ACC112 (cell line): ENCODE data around the gene SHF.
"Not testable (repeated sequence)": the region's sequence is repeated elsewhere in the genome, so short reads cannot be mapped to it uniquely, and the experiment has no call there.

ENCODE experiments used
- H2AFZ ChIP-seq: fragments of 200-600 bp; sonication (generic); one replicate; pipeline ENCODE4 v1.6.0; 2017; ENCODE audit warnings: antibody characterized with exemption, low read length; ENCODE audit not compliant: unreplicated experiment
- H3K27ac ChIP-seq: fragments of 200-600 bp; sonication (generic); 2 replicates; pipeline ENCODE4 v1.5.1; 2014; ENCODE audit warnings: low read depth, mild to moderate bottlenecking, antibody characterized with exemption, low read length, moderate library complexity
- H3K27me3 ChIP-seq: fragments of 200-600 bp; sonication (generic); 2 replicates; pipeline ENCODE4 v1.6.1; 2014; ENCODE audit warnings: mild to moderate bottlenecking, antibody characterized with exemption, low read length, moderate library complexity, mixed read lengths; ENCODE audit not compliant: insufficient read depth
- H3K36me3 ChIP-seq: fragments of 200-600 bp; sonication (generic); 2 replicates; pipeline ENCODE4 v1.6.1; 2016; ENCODE audit warnings: mild to moderate bottlenecking, antibody characterized with exemption, low read length, moderate library complexity, mixed read lengths; ENCODE audit not compliant: insufficient read depth
- H3K4me1 ChIP-seq: fragments of 200-600 bp; sonication (generic); one replicate; pipeline ENCODE4 v1.6.1; 2016; ENCODE audit warnings: low read length, mixed read lengths; ENCODE audit not compliant: insufficient read depth, unreplicated experiment, control insufficient read depth
- H3K4me3 ChIP-seq: fragments of 200-600 bp; sonication (generic); 2 replicates; pipeline ENCODE4 v1.5.1; 2014; ENCODE audit warnings: mild to moderate bottlenecking, low read depth, low read length
- H3K79me2 ChIP-seq: fragments of 200-600 bp; sonication (generic); one replicate; pipeline ENCODE4 v1.6.0; 2016; ENCODE audit warnings: low read length; ENCODE audit not compliant: control insufficient read depth, unreplicated experiment, insufficient read depth

SHF gene

GRCh38 chr15:45143946-45144345, 43.8 kb downstream of the SHF start:
- no peak overlapping the region for H2AFZ ChIP-seq
- H3K27ac ChIP-seq = no peak overlapping the region
- H3K79me2 ChIP-seq = no peaks in the 10 kb centered on the region
- no peaks in the 10 kb centered on the region for H3K27me3 ChIP-seq
- peaks cover 4% of the 10 kb centered on the region for H3K4me1 ChIP-seq
- no peak overlapping the region for H3K4me3 ChIP-seq
- no peaks in the 10 kb centered on the region for H3K36me3 ChIP-seq

GRCh38 chr15:45143056-45143455, 44.7 kb downstream of the SHF start:
- Histone ChIP-seq H3K4me1 (peaks cover under 1% of the 10 kb centered on the region), H3K36me3 (no peaks in the 10 kb centered on the region), H2AFZ (no peak overlapping the region), H3K27me3 (no peaks in the 10 kb centered on the region), H3K27ac (no peak overlapping the region), H3K4me3 (no peak overlapping the region), H3K79me2 (no peaks in the 10 kb centered on the region)

GRCh38 chr15:45141386-45141785, 46.4 kb downstream of the SHF start:
- Histone ChIP-seq H3K4me3 (no peak overlapping the region), H3K36me3 (no peaks in the 10 kb centered on the region), H3K27me3 (peaks cover 5% of the 10 kb centered on the region), H2AFZ (no peak overlapping the region), H3K79me2 (no peaks in the 10 kb centered on the region), H3K4me1 (no peaks in the 10 kb centered on the region), H3K27ac (no peak overlapping the region)

- no peaks in the 10 kb centered on the region for H3K36me3 ChIP-seq
- no peaks in the 10 kb centered on the region for H3K79me2 ChIP-seq
- no peak overlapping the region for H2AFZ ChIP-seq
- H3K27ac ChIP-seq = no peak overlapping the region
- no peaks in the 10 kb centered on the region for H3K4me1 ChIP-seq
- no peak overlapping the region for H3K4me3 ChIP-seq
- H3K27me3 ChIP-seq = peaks cover 11% of the 10 kb centered on the region
These were observed 47.1 kb downstream of the SHF start for GRCh38 chr15:45140557-45141250.

- H3K4me3 ChIP-seq = no peak overlapping the region
- H2AFZ ChIP-seq = no peak overlapping the region
- H3K36me3 ChIP-seq = no peaks in the 10 kb centered on the region
- H3K4me1 ChIP-seq = no peaks in the 10 kb centered on the region
- no peaks in the 10 kb centered on the region for H3K79me2 ChIP-seq
- peaks cover 18% of the 10 kb centered on the region for H3K27me3 ChIP-seq
- H3K27ac ChIP-seq = no peak overlapping the region
These were observed 48.0 kb downstream of the SHF start for GRCh38 chr15:45139770-45140169.

GRCh38 chr15:45138814-45139765, 48.7 kb downstream of the SHF start:
- H3K79me2 ChIP-seq = no peaks in the 10 kb centered on the region
- H3K36me3 ChIP-seq = no peaks in the 10 kb centered on the region
- no peak overlapping the region for H2AFZ ChIP-seq
- H3K27me3 ChIP-seq = peaks cover 25% of the 10 kb centered on the region
- H3K4me3 ChIP-seq = no peak overlapping the region
- no peak overlapping the region for H3K27ac ChIP-seq
- H3K4me1 ChIP-seq = no peaks in the 10 kb centered on the region

- H2AFZ ChIP-seq = no peak overlapping the region
- no peak overlapping the region for H3K4me3 ChIP-seq
- H3K36me3 ChIP-seq = no peaks in the 10 kb centered on the region
- no peak overlapping the region for H3K27ac ChIP-seq
- no peaks in the 10 kb centered on the region for H3K4me1 ChIP-seq
- H3K27me3 ChIP-seq = peaks cover 34% of the 10 kb centered on the region
- H3K79me2 ChIP-seq = no peaks in the 10 kb centered on the region
These were observed 50.1 kb downstream of the SHF start for GRCh38 chr15:45137703-45138102.

GRCh38 chr15:45136378-45136764, 51.4 kb downstream of the SHF start:
- no peaks in the 10 kb centered on the region for H3K4me1 ChIP-seq
- no peak overlapping the region for H3K4me3 ChIP-seq
- no peak overlapping the region for H3K27ac ChIP-seq
- no peaks in the 10 kb centered on the region for H3K79me2 ChIP-seq
- no peaks in the 10 kb centered on the region for H3K36me3 ChIP-seq
- H3K27me3 ChIP-seq = peaks cover 46% of the 10 kb centered on the region
- H2AFZ ChIP-seq = no peak overlapping the region

- H3K79me2 ChIP-seq = not testable (repeated sequence)
- peaks cover 51% of the 10 kb centered on the region for H3K27me3 ChIP-seq
These were observed 51.9 kb downstream of the SHF start for GRCh38 chr15:45135705-45136377.

GRCh38 chr15:45134682-45135604, 52.8 kb downstream of the SHF start:
- H3K27ac ChIP-seq = no peak overlapping the region
- H3K27me3 ChIP-seq = peaks cover 60% of the 10 kb centered on the region
- H3K79me2 ChIP-seq = no peaks in the 10 kb centered on the region
- no peak overlapping the region for H2AFZ ChIP-seq
- no peak overlapping the region for H3K4me3 ChIP-seq
- H3K36me3 ChIP-seq = no peaks in the 10 kb centered on the region
- no peaks in the 10 kb centered on the region for H3K4me1 ChIP-seq

More at GRCh38 chr15:45135705-45136377, 51.9 kb downstream of the SHF start:
- H3K4me1 ChIP-seq, H3K4me3 ChIP-seq, H3K36me3 ChIP-seq, H2AFZ ChIP-seq, H3K27ac ChIP-seq: not testable (repeated sequence)
